ENCODE results near the gene TMCC3.

Gene TMCC3

DNA sequence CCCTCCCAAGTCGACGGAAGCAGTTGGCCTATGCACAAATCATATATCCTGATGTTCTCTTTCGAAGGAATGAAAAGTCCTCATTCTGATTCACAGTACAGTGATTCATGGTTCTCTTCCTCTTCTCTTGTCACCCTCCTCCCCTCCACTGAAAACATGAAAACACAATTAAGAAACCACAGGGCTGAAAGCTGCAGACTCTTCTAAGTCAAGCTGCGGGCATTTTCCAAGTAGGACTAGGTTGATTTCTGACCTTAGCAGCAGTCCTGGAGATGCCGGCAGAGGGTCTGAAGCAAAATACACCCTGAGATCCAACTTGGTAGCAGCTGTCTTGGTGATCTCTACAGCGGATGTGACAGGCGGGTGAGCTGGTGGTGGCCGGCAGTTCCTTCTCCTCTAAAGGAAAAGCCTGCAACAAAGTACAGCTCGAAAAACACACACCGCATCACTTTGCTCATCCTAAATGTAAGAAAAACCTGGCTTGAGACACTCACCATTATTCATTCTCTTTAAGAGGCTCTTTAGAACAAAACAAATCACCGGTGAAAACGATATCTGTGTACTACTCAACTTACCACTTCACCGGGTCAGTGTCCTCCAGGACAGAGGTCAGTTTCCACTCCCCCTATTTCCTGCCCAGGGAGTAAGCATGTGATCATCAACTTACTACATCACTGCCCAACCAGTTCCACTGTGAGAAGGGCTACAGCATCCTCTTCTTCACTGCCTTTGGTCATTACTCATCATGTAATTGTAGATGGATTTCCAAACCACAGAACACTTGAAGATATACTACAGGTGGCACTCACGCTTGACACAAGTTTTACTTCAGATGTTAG, 6.0 kb downstream of the TMCC3 start (continued):
- TF ChIP-seq, protein P1, sequence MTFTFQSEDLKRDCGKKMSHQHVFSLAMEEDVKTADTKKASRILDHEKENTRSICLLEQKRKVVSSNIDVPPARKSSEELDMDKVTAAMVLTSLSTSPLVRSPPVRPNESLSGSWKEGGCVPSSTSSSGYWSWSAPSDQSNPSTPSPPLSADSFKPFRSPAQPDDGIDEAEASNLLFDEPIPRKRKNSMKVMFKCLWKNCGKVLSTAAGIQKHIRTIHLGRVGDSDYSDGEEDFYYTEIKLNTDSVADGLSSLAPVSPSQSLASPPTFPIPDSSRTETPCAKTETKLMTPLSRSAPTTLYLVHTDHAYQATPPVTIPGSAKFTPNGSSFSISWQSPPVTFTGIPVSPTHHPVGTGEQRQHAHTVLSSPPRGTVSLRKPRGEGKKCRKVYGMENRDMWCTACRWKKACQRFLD (tag by site-specific recombination; IDR thresholded peaks at IDR 0.05), result no peak
- no peak for TF ChIP-seq GFI1B (tag by site-specific recombination; IDR thresholded peaks at IDR 0.05)
- no peak for TF ChIP-seq HOXD13 (CRISPR knock-in tag; IDR thresholded peaks at IDR 0.05; ENCODE audit: borderline replicate concordance)

DNA sequence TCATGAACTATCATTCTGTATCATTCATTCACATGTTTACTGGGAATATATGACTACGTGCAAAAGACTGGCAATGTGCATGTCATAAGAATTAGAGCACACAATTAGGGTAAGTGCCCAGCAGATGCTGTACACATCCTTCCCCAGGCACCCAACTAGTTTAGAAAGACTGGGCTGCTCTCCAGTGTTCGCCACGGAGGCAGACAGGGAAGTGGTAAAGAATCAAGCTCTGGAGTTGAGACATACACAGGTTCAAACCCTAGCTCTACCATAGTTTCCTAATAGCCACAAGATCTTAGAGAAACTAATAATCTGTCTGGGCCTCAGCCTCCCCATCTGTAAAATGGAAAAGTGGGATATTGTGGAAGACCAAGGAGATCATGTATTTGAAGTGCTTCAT, 6.8 kb downstream of the TMCC3 start:
- Histone ChIP-seq H3K9me3 (ENCODE audit: control insufficient read depth, insufficient read depth, low read depth, low read length) (no peaks in the 10 kb centered on the region), H3K36me3 (ENCODE audit: control insufficient read depth in 2 of 2, insufficient read depth in 1 of 2, low read length in 2 of 2) (no peaks in the 10 kb centered on the region; a peak in 1 of 3 replicates), H3K4me3 (ENCODE audit: low read depth, low read length) (no peak overlapping the region), H3K4me1 (ENCODE audit: control insufficient read depth, insufficient read depth, low read length) (peaks cover 8% of the 10 kb centered on the region), H3K27ac (ENCODE audit: extremely low read depth, low read depth, low read length) (no peak overlapping the region)
- ChIA-PET CTCF (no interaction called here), POLR2A (no interaction called here)
- TF ChIP-seq ZNF302 (tag by site-specific recombination; IDR thresholded peaks at IDR 0.05; ENCODE audit: low read depth), result no peak
- TF ChIP-seq ZNF707 (tag by site-specific recombination; IDR thresholded peaks at IDR 0.05), result no peak
- no peak for TF ChIP-seq SP2 (tag by site-specific recombination; IDR thresholded peaks at IDR 0.05)
- TF ChIP-seq GLIS1 (tag by site-specific recombination; IDR thresholded peaks at IDR 0.05), result no peak
- no peak for TF ChIP-seq KLF9 (tag by site-specific recombination; IDR thresholded peaks at IDR 0.05; ENCODE audit: low read depth)
- TF ChIP-seq ZNF514 (tag by site-specific recombination; IDR thresholded peaks at IDR 0.05), result no peak

DNA sequence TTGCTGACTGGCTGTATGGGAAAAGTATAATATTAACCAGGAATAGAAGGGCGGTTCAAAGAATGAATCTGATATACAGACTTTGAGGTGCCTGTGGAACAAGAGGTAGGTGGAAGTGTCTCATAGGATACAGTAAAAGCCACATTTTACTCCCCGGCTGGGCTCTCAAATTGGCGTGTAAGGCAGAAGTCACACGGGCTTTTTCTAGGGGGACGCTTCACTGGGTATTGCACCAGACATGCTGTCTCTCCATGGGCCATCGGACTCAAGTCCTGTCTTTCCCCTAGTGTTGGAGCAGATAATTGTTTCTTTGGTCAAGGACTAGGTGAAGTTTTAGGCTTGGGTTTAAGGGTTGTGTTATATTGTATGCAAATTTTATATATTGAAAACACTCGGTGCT, 9.1 kb downstream of the TMCC3 start:
- ChIA-PET CTCF (interaction anchor here (1.1 kb wide), 1 partner anchor 38 kb away, joined by 4 read pairs; no protein-coding TSS in a partner anchor), POLR2A (no interaction called here)
- TF ChIP-seq ZNF23 (tag by site-specific recombination; IDR thresholded peaks at IDR 0.05; ENCODE audit: borderline replicate concordance) (no peak), PRDM1 (tag by site-specific recombination; IDR thresholded peaks at IDR 0.05) (no peak), ZNF670 (tag by site-specific recombination; IDR thresholded peaks at IDR 0.05; ENCODE audit: low read depth) (no peak), HOXC10 (CRISPR knock-in tag; IDR thresholded peaks at IDR 0.05) (no peak), ZNF76 (tag by site-specific recombination; IDR thresholded peaks at IDR 0.05; ENCODE audit: borderline replicate concordance, low read depth) (no peak), ZNF837 (tag by site-specific recombination; IDR thresholded peaks at IDR 0.05) (no peak), ZNF155 (tag by site-specific recombination; IDR thresholded peaks at IDR 0.05) (no peak), BCL11A (tag by site-specific recombination; IDR thresholded peaks at IDR 0.05; ENCODE audit: low read depth) (no peak), ZNF2 (tag by site-specific recombination; IDR thresholded peaks at IDR 0.05) (no peak)
- TF ChIP-seq, protein P2, sequence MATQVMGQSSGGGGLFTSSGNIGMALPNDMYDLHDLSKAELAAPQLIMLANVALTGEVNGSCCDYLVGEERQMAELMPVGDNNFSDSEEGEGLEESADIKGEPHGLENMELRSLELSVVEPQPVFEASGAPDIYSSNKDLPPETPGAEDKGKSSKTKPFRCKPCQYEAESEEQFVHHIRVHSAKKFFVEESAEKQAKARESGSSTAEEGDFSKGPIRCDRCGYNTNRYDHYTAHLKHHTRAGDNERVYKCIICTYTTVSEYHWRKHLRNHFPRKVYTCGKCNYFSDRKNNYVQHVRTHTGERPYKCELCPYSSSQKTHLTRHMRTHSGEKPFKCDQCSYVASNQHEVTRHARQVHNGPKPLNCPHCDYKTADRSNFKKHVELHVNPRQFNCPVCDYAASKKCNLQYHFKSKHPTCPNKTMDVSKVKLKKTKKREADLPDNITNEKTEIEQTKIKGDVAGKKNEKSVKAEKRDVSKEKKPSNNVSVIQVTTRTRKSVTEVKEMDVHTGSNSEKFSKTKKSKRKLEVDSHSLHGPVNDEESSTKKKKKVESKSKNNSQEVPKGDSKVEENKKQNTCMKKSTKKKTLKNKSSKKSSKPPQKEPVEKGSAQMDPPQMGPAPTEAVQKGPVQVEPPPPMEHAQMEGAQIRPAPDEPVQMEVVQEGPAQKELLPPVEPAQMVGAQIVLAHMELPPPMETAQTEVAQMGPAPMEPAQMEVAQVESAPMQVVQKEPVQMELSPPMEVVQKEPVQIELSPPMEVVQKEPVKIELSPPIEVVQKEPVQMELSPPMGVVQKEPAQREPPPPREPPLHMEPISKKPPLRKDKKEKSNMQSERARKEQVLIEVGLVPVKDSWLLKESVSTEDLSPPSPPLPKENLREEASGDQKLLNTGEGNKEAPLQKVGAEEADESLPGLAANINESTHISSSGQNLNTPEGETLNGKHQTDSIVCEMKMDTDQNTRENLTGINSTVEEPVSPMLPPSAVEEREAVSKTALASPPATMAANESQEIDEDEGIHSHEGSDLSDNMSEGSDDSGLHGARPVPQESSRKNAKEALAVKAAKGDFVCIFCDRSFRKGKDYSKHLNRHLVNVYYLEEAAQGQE (tag by site-specific recombination; IDR thresholded peaks at IDR 0.05), result no peak
- TF ChIP-seq, protein P3, sequence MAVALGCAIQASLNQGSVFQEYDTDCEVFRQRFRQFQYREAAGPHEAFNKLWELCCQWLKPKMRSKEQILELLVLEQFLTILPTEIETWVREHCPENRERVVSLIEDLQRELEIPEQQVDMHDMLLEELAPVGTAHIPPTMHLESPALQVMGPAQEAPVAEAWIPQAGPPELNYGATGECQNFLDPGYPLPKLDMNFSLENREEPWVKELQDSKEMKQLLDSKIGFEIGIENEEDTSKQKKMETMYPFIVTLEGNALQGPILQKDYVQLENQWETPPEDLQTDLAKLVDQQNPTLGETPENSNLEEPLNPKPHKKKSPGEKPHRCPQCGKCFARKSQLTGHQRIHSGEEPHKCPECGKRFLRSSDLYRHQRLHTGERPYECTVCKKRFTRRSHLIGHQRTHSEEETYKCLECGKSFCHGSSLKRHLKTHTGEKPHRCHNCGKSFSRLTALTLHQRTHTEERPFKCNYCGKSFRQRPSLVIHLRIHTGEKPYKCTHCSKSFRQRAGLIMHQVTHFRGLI (tag by site-specific recombination; IDR thresholded peaks at IDR 0.05), result no peak
- TF ChIP-seq, protein P4, sequence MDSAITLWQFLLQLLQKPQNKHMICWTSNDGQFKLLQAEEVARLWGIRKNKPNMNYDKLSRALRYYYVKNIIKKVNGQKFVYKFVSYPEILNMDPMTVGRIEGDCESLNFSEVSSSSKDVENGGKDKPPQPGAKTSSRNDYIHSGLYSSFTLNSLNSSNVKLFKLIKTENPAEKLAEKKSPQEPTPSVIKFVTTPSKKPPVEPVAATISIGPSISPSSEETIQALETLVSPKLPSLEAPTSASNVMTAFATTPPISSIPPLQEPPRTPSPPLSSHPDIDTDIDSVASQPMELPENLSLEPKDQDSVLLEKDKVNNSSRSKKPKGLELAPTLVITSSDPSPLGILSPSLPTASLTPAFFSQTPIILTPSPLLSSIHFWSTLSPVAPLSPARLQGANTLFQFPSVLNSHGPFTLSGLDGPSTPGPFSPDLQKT (IDR thresholded peaks at IDR 0.05; ENCODE audit: borderline replicate concordance, low read depth, low read length), result no peak
- H3K9me3 ChIP-seq (ENCODE audit: control insufficient read depth, insufficient read depth, low read depth, low read length), result no peaks in the 10 kb centered on the region
- no peaks in the 10 kb centered on the region; a peak in 1 of 3 replicates for H3K36me3 ChIP-seq (ENCODE audit: control insufficient read depth in 2 of 2, insufficient read depth in 1 of 2, low read length in 2 of 2)
- peaks cover 3% of the 10 kb centered on the region for H3K4me1 ChIP-seq (ENCODE audit: control insufficient read depth, insufficient read depth, low read length)
- no peak overlapping the region for H3K4me3 ChIP-seq (ENCODE audit: low read depth, low read length)
- H3K27ac ChIP-seq (ENCODE audit: extremely low read depth, low read depth, low read length), result no peak overlapping the region
